ENCODE data around the gene COPS3. TPM values are rescaled to one million over a fixed set of nuclear protein-coding genes. Genes with fewer than 3 reads are reported as not detected.

The COPS3 gene
- total RNA-seq, 2 donors from 2014 or later: 46.0 to 65.5 TPM

DNA sequence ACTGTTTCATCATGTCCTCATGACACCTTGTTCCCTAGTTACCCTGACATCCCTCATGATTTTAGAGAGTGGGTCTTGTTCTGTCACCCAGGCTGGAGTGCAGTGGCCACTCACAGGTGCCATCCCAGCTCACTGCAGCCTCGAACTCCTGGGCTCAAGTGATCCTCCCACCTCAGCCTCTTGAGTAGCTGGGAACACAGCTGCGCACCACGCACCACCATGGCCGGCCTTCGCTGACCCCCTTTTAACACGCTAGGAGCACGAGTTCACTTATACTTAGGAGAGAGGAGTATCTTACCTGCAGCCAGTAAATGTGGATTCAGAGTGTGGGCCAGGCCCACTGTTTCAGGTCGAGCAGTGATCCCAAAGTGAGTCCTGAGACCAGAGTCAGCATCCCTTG lies 43.6 kb upstream of the COPS3 start:
- no peak for DNase-seq (ENCODE audit: low spot score)
- H3K4me1 ChIP-seq: no peaks in the 10 kb centered on the region
- H3K36me3 ChIP-seq: no peaks in the 10 kb centered on the region
- H3K27me3 ChIP-seq: no peaks in the 10 kb centered on the region
- no peaks in the 10 kb centered on the region for H3K9me3 ChIP-seq
- TF ChIP-seq, protein P1, sequence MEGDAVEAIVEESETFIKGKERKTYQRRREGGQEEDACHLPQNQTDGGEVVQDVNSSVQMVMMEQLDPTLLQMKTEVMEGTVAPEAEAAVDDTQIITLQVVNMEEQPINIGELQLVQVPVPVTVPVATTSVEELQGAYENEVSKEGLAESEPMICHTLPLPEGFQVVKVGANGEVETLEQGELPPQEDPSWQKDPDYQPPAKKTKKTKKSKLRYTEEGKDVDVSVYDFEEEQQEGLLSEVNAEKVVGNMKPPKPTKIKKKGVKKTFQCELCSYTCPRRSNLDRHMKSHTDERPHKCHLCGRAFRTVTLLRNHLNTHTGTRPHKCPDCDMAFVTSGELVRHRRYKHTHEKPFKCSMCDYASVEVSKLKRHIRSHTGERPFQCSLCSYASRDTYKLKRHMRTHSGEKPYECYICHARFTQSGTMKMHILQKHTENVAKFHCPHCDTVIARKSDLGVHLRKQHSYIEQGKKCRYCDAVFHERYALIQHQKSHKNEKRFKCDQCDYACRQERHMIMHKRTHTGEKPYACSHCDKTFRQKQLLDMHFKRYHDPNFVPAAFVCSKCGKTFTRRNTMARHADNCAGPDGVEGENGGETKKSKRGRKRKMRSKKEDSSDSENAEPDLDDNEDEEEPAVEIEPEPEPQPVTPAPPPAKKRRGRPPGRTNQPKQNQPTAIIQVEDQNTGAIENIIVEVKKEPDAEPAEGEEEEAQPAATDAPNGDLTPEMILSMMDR (IDR thresholded peaks at IDR 0.05): no peak
- no peak overlapping the region for H3K4me3 ChIP-seq
- no peak overlapping the region for H3K27ac ChIP-seq

DNA sequence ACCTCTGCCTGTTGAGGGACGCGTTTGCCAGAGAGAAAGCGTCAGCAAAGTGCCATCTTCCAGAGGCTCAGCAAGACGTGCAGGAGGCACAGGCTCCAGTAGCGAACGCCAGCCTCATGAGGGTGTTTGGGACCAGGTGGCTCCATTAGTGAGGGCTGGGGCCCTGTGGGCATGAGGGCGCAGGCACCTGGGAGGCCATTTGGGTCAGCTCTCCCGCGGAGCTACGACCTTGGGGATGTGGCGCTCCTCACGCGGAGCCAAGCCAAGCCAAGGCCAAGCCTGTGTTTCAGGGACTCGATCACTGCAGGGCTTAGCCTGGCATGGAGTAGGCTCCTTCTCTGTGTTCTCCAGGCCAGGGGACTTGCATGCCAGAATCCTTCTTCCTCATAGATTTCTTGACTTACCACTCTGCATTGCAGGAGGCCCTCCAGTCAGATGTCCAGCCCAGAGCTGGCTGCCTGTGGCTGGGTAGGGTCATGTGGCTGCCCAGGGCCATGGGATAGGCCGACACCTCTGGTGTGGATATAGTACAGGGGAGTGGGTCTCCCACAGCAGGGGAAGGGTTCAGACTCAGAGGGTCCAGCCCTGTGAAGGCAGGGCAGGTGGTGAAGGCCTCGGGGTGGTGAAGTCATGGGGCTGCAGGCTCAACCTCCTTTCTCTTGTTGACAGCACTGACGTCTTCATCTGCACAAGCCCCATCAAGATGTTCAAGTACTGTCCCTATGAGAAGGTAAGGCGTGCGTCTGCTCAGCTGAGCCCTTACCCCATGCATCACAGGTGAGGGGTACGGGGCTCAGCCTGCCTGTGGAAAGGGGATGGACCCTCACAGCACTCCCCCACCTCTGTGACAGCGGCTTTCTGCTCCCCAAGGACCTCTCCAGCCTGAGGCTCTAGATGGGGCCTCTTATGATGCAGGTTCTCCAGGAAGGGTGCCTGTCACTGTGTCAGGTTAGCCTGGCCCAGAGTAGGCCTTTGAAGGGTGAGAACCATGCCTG lies 41.8 kb upstream of the COPS3 start:
- Histone ChIP-seq H3K36me3 (no peaks in the 10 kb centered on the region), H3K4me1 (no peaks in the 10 kb centered on the region), H3K4me3 (no peak overlapping the region), H3K9me3 (no peaks in the 10 kb centered on the region), H3K27me3 (no peaks in the 10 kb centered on the region), H3K27ac (no peak overlapping the region)
- no peak for DNase-seq (ENCODE audit: low spot score)
- TF ChIP-seq, protein P1 (IDR thresholded peaks at IDR 0.05): no peak

DNA sequence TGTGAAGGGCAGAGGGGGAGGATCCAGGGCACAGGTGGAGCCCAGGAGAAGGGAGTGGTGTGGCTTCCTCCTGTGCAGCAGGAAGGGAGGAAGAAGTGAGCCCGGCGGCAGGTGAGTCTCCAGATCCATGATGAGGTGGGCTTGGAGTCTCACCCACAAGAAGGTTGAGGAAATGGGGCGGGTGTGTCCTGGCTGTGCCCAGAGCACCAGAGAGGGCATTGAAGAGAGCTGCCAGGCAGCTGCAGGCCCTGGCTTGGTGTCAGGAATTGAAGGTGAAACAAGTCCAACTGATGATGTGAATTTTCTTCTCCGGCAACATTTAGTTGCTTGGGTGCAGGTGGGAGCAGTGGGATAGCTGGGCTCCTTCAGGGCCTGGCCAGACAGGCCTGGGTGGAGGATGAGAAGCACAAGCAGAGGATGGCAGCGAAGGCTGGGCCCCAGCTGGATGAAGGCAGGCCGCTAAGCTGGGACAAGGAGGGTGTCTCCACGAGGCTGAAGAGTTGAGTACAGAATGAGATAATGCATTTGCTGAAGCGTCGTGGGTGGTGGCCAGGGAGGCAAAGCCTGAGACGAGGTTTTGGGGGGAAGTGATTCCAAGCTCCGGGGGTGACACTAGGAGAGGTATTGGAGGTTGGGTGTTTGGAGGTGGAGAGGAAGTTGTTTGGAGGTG lies 40.4 kb upstream of the COPS3 start:
- no peak for DNase-seq (ENCODE audit: low spot score)
- Histone ChIP-seq H3K4me3 (no peak overlapping the region), H3K4me1 (no peaks in the 10 kb centered on the region), H3K9me3 (no peaks in the 10 kb centered on the region), H3K36me3 (no peaks in the 10 kb centered on the region), H3K27ac (no peak overlapping the region), H3K27me3 (no peaks in the 10 kb centered on the region)
- TF ChIP-seq, protein P1 (IDR thresholded peaks at IDR 0.05): no peak

DNA sequence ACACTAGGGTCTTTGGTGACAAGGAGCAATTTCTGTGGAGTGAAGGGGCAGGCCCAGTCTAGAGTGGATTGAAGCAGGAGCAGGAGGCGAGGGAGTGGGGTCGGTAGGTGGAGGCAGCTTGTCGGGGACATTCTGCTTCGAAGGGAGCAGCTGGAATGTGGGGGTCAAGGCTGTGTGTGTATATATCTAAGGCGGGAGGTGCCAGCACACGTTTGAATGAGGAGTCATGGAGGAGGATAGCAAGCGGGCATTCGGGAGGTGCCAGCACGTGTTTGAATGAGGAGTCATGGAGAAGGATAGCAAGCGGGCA lies 39.8 kb upstream of the COPS3 start:
- no peak overlapping the region for H3K27ac ChIP-seq
- TF ChIP-seq, protein P1 (IDR thresholded peaks at IDR 0.05): no peak
- H3K4me1 ChIP-seq: no peaks in the 10 kb centered on the region
- no peaks in the 10 kb centered on the region for H3K9me3 ChIP-seq
- H3K36me3 ChIP-seq: no peaks in the 10 kb centered on the region
- no peak overlapping the region for H3K4me3 ChIP-seq
- no peak for DNase-seq (ENCODE audit: low spot score)
- H3K27me3 ChIP-seq: no peaks in the 10 kb centered on the region

DNA sequence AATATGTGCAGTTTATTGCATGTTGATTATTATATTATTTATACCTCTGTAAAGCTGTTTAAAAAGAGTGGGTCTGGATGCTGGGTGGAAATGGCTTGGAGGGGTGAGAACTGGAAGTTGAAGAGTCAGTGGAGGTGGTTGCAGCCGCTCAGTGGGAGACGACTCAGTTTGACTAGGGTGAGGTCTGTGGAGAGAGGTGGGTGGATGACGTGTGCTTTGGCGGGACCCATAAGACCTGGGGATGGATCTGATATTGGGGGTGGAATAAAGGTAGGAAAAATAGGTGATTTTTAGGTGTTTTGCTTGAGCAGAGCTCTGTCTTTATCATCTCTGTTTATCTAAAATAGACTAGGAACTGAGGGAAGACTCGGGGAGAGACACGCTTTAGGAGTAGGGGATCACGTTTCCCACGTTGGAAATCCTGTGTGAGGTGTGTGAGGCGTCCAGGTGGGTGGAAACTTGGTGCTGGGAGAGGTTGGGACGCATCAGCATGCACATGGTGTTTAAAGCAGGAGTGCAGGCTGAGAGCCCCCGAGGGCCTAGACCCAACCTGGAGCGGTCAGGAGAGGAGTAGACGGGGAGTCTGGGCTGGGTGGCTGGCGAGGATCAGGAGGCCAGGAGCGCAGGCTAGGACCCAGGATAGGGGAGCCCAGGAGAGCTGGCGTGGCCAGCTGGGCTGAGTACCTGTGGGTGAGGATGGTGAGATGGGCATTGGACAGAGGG lies 39.3 kb upstream of the COPS3 start:
- no peak overlapping the region for H3K27ac ChIP-seq
- H3K27me3 ChIP-seq: no peaks in the 10 kb centered on the region
- no peaks in the 10 kb centered on the region for H3K9me3 ChIP-seq
- H3K4me3 ChIP-seq: no peak overlapping the region
- no peak for DNase-seq (ENCODE audit: low spot score)
- TF ChIP-seq, protein P1 (IDR thresholded peaks at IDR 0.05): no peak
- no peaks in the 10 kb centered on the region for H3K36me3 ChIP-seq
- no peaks in the 10 kb centered on the region for H3K4me1 ChIP-seq
